Astrocyte (in vitro differentiated cells and primary cell): ENCODE data around the gene ERCC6L. TPM values are rescaled to one million over a fixed set of nuclear protein-coding genes. Genes with fewer than 3 reads are reported as not detected.

Experiments used
- DNase-seq: peaks from one replicate; pipeline ENCODE4 v3.0.0-alpha.2; 2010; ENCODE audit warnings: low read depth
- FAIRE-seq: peaks from 2 replicates; lab custom pipeline; 2011; peaks lifted over from hg19 to GRCh38; lab: Jason Lieb, UNC
- H2AFZ ChIP-seq: 2 replicates; pipeline ENCODE4 v1.6.0; 2012; ENCODE audit warnings: low read depth, low read length, inconsistent platforms
- H3K27ac ChIP-seq: 2 replicates; pipeline ENCODE4 v1.5.1; 2011; ENCODE audit warnings: low read depth, low read length, inconsistent platforms
- H3K27me3 ChIP-seq: 2 replicates; pipeline ENCODE4 v1.6.0; 2011; ENCODE audit warnings: low read length, inconsistent platforms; ENCODE audit not compliant: insufficient read depth
- H3K36me3 ChIP-seq: 2 replicates; pipeline ENCODE4 v1.5.1; 2011; ENCODE audit warnings: low read length, inconsistent platforms; ENCODE audit not compliant: insufficient read depth
- H3K4me1 ChIP-seq: 2 replicates; pipeline ENCODE4 v1.5.1; 2011; ENCODE audit warnings: low read length, inconsistent platforms; ENCODE audit not compliant: insufficient read depth
- H3K4me2 ChIP-seq: 2 replicates; pipeline ENCODE4 v1.6.0; 2012; ENCODE audit warnings: low read length, inconsistent platforms
- H3K4me3 ChIP-seq: 2 replicates; pipeline ENCODE4 v1.5.1; 2011; ENCODE audit warnings: low read depth, mild to moderate bottlenecking, low read length, inconsistent platforms; ENCODE audit not compliant: insufficient read depth
- H3K79me2 ChIP-seq: 2 replicates; pipeline ENCODE4 v1.6.0; 2012; ENCODE audit warnings: mild to moderate bottlenecking, low read length, inconsistent platforms; ENCODE audit not compliant: insufficient read depth
- H3K9ac ChIP-seq: 2 replicates; pipeline ENCODE4 v1.6.0; 2012; ENCODE audit warnings: mild to moderate bottlenecking, low read length, inconsistent platforms
- H3K9me3 ChIP-seq: 2 replicates; pipeline ENCODE4 v1.5.1; 2012; ENCODE audit warnings: low read depth, mild to moderate bottlenecking, low read length, inconsistent platforms; ENCODE audit not compliant: insufficient read depth
- H4K20me1 ChIP-seq: 2 replicates; pipeline ENCODE4 v1.6.0; 2012; ENCODE audit warnings: low read length, inconsistent platforms; ENCODE audit not compliant: insufficient read depth
- H3K27ac Mint-ChIP-seq: one replicate; pipeline ENCODE4 v1.8.0; 2021; ENCODE audit warnings: mild to moderate bottlenecking, mixed read lengths; ENCODE audit not compliant: unreplicated experiment
- H3K27me3 Mint-ChIP-seq: one replicate; pipeline ENCODE4 v1.8.0; 2021; ENCODE audit warnings: low read depth, mixed read lengths; ENCODE audit not compliant: unreplicated experiment
- H3K36me3 Mint-ChIP-seq: one replicate; pipeline ENCODE4 v1.8.0; 2021; ENCODE audit warnings: low read depth, mixed read lengths; ENCODE audit not compliant: unreplicated experiment
- H3K4me1 Mint-ChIP-seq: one replicate; pipeline ENCODE4 v1.8.0; 2021; ENCODE audit warnings: low read depth, mixed read lengths; ENCODE audit not compliant: unreplicated experiment
- H3K4me3 Mint-ChIP-seq: one replicate; pipeline ENCODE4 v1.8.0; 2021; ENCODE audit warnings: mild to moderate bottlenecking, moderate library complexity, mixed read lengths; ENCODE audit not compliant: unreplicated experiment
- H3K9me3 Mint-ChIP-seq: one replicate; pipeline ENCODE4 v1.8.0; 2021; ENCODE audit warnings: mild to moderate bottlenecking, mixed read lengths; ENCODE audit not compliant: unreplicated experiment
- EZH2 ChIP-seq: IDR thresholded peaks from 2 replicates; pipeline ENCODE4 v1.6.1; 2012; ENCODE audit warnings: mild to moderate bottlenecking, low read length, inconsistent platforms; ENCODE audit not compliant: insufficient read depth
- total RNA-seq: library from RNA; stranded (reverse); gene quantifications from 2 replicates; pipeline ENCODE4 v1.2.1, GENCODE V29; 2021
- TF ChIP-seq, protein P1 (sequence below): IDR thresholded peaks from 2 replicates; pipeline ENCODE4 v1.5.1; 2011; ENCODE audit warnings: low read depth, mild to moderate bottlenecking, inconsistent platforms, low read length, moderate library complexity; ENCODE audit not compliant: insufficient read depth

Gene ERCC6L
- total RNA-seq, 1 donor from 2014 or later = 1.0 TPM

- no peak overlapping the region for H3K4me3 Mint-ChIP-seq
- H3K79me2 ChIP-seq = no peaks in the 10 kb centered on the region
- H3K27ac ChIP-seq = no peak overlapping the region
- peaks cover 13% of the 10 kb centered on the region for H3K9me3 Mint-ChIP-seq
- no peak overlapping the region for H3K9ac ChIP-seq
- peaks cover 3% of the 10 kb centered on the region for H3K36me3 Mint-ChIP-seq
- no peaks in the 10 kb centered on the region for H3K4me1 ChIP-seq
- no peaks in the 10 kb centered on the region for H3K27me3 ChIP-seq
- no peaks in the 10 kb centered on the region for H3K27me3 Mint-ChIP-seq
- H2AFZ ChIP-seq = no peak overlapping the region
- no peaks in the 10 kb centered on the region for H3K4me1 Mint-ChIP-seq
- no peaks in the 10 kb centered on the region for H4K20me1 ChIP-seq
- H3K4me2 ChIP-seq = no peak overlapping the region
- no peak overlapping the region for H3K27ac Mint-ChIP-seq
- no peaks in the 10 kb centered on the region for H3K9me3 ChIP-seq
- no peak for DNase-seq
- peak; percentile 26 for FAIRE-seq
- no peak for TF ChIP-seq EZH2
- TF ChIP-seq, protein P1, sequence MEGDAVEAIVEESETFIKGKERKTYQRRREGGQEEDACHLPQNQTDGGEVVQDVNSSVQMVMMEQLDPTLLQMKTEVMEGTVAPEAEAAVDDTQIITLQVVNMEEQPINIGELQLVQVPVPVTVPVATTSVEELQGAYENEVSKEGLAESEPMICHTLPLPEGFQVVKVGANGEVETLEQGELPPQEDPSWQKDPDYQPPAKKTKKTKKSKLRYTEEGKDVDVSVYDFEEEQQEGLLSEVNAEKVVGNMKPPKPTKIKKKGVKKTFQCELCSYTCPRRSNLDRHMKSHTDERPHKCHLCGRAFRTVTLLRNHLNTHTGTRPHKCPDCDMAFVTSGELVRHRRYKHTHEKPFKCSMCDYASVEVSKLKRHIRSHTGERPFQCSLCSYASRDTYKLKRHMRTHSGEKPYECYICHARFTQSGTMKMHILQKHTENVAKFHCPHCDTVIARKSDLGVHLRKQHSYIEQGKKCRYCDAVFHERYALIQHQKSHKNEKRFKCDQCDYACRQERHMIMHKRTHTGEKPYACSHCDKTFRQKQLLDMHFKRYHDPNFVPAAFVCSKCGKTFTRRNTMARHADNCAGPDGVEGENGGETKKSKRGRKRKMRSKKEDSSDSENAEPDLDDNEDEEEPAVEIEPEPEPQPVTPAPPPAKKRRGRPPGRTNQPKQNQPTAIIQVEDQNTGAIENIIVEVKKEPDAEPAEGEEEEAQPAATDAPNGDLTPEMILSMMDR = no peak
- H3K36me3 ChIP-seq = no peaks in the 10 kb centered on the region
- no peak overlapping the region for H3K4me3 ChIP-seq
Measured at GRCh38 chrX:72158773-72159172, 80.1 kb downstream of the ERCC6L start.

Other genes starting within 250 kb of the ERCC6L start
- gene RTL5, start 107.1 kb downstream of the ERCC6L start, total RNA-seq = 13.2 and 16.1 TPM in 2 replicates
- gene PIN4, start 57.3 kb downstream of the ERCC6L start, total RNA-seq = 7.9 and 8.7 TPM in 2 replicates
- gene RPS4X, start 38.2 kb upstream of the ERCC6L start, total RNA-seq = 565 and 626 TPM in 2 replicates
- gene CITED1, start 66.9 kb upstream of the ERCC6L start, total RNA-seq = 0.75 TPM in 1 of 2 replicates, not detected in the other